AML-193 (cell line): ENCODE measurements around the gene ALX4.

Experiments used
- DNase-seq, 2 experiments: peaks; one replicate each; lab custom pipeline; 2025; lab: John Stamatoyannopoulos, UW

Gene ALX4

DNA sequence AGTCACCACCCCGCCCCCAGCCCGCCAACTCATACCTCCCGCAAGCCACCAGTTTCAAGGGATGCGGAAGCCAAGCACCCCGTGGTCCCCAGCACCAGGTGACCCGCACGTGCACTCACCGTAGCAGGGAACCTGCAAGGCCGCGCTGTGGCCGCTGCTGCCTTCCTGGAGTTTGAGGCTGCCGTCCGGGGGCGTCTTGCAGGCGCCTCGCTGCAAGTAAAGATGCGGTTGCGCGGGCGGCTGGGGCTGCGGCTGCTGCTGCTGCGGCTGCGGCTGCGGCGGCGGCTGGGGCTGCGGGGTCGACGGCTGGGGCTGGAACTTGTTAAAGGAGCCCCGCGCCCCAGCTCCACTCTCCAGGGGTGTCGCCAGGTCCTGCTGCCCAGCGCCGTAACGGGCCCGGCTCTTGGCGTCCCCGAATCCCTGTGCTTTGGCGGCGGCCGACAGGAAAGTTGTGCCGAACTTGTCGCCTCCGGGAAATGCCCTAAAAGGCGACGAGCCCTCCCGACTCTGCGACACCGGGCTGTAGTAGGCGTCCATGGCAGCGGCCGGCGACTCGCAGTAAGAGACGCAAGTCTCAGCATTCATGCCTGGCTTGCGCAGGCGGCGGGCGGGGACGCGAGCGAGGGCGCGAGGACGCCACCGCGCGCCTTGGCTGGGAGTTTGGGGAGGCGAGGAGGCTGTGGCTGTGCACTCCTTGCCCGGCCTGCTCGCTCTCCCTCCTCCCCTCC is at the start of gene ALX4:
Gene ALX4 (minus strand): TSS at position 662 of the 728 bp plus-strand sequence. CDS start 77 bp downstream, at position 585.
- no peak for DNase-seq

- no peak for DNase-seq
Observed at GRCh38 chr11:44359162-44359561, 49.2 kb upstream of the ALX4 start.

DNA sequence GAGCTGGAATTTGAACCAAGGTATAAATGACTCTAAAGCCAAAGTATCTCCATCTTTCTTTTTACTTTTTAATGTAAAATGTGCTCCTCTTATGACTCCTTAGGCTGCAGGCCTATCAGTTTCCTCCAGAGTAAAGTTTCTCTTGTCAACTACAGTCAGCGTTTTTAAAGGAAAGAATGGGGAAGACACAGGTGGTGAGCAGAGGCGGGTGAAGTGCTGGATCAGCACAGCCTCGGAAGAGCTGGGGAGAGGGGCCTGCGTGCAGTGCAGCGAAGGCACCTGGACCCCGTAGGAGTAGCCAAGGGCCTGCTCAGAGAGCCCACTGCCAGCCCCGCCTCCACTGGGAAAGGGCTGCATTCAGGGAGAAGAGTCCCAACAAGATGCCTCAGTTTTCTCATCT is 48.8 kb upstream of the ALX4 start:
- DNase-seq = no peak

DNA sequence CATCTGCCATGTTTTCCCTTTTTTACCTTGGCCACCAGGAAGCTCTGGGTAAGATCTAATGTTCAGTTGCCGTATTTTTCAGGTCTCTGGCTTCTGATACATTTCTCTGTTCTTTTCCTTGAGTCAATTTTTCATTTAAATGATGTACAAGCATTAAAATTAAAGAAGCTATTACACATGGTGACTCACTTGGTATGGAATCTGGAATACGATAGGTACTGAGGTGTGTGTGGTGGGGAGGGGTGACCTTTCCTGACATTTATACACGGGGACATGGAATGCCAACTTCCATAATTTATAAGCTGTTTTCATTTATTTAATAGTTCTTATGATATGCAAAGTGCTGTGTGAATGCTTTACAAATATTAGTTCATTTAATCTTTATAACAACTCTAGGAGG is 47.8 kb upstream of the ALX4 start:
- no peak for DNase-seq

DNA sequence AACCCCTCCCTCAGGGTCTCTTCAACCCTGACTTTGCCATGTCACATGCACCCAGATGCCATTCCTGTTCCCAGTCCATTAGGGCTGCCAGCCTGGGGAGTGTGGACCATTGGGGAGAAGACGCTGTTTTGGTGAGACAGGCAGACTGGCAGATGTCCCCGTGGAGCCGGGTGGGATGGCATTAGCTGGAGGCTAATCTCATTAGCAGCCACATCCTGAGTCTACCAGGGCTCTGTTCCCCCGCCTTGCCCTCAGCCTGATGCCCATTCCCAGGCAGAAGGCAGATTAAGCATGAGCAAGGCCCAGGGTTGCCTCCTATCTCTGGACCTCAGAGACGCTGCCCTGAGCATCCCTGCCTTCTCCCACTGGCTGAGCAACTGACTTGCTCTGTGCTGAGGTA is 46.4 kb upstream of the ALX4 start:
- no peak for DNase-seq

- no peak for DNase-seq
Observed at GRCh38 chr11:44351898-44352498, 42.1 kb upstream of the ALX4 start.

DNA sequence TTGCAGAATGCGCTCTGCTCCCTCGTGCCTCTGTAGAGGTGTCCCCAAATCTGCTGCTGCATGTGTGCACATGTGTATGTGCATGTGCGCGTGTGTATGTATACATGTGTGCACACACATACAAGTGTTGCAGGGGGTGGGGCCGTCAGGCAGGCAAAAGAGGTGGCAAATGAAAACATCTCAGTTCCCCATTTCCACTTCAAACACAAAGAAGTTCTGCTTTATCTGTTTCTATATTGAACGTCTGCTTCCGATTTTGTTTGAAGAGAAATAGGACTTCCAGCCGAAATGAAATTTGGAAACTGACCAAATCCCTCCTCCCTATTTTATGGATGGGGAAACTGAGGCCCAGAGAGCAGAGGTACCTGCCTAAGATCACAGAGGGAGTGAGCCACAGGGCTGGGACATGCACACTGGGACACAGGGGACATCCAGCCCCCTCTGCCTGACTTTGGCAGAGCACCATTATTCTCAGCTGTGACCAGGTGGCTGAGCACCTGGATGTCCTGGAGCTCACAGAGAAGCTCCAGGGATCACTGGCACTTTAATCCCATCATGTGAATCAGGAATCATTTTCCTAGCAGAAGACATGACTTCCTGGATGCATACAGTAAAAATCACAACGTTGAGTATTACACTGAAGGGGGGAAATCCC is 41.2 kb upstream of the ALX4 start:
- DNase-seq = no peak

DNA sequence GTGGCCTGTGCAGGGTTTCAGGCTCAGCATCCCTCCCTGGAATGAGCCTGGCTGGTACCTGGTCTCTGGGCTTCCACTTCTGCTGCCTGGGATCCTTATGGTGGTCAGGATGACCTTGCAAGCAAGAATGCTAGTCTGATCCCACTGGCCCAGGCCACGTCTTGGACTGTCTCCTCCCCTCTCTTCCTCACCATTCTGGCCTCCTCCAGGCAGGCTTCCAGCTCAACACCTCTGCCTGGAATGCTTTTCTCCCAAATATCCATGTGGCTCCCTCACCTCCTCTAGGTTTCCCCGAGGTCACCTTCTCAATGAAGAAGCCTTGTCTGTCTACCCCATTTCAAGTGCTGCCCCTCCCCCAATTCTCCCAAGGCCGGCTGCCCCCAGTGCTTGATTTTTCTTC is 39.4 kb upstream of the ALX4 start:
- DNase-seq = no peak

- DNase-seq = no peak
Observed at GRCh38 chr11:44348721-44349120, 38.8 kb upstream of the ALX4 start.

- no peak for DNase-seq
Observed at GRCh38 chr11:44348114-44348513, 38.2 kb upstream of the ALX4 start.

DNA sequence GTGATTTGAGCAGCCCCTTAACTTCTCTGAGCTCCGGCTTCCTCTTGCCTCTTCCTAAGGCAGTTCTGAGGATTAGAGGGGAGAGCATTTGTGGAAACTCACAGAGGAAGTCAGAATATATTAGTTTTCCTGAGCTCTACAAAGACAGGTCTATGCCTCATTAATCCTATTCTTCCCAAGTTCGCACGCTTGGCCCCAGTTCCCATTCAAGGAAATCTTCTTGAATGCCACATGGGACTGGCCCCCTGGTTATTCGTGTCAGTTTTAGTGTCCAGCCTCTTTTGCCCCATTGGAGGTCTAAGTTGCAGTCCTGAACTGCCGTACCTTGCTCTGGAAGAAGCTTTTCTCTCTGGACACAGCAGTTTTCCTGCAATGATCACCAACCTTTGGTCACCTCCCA is 37.6 kb upstream of the ALX4 start:
- DNase-seq = no peak

- no peak for DNase-seq
Observed at GRCh38 chr11:44346983-44347382, 37.0 kb upstream of the ALX4 start.

DNA sequence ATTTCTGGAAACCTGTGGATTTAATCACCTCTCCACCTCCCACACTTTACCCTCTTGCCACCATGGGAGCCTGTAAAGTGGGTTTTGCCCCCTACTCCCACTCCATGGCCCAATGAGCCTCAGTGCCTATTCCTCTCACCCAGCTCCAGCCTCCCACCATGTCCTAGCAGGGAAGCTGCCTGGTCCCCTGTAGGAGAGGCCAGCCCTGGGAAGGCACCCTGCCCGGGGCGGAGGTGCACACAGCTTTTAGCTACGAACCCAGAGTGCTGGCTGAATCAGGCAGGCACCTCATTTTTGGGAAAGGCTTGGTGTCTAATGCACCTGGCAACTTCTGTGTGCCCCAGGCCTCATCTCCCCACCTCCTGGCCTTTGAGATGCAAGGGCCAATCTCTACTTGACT is 35.8 kb upstream of the ALX4 start:
- no peak for DNase-seq

GRCh38 chr11:44344921-44345320 is 35.0 kb upstream of the ALX4 start:
- DNase-seq = no peak

DNA sequence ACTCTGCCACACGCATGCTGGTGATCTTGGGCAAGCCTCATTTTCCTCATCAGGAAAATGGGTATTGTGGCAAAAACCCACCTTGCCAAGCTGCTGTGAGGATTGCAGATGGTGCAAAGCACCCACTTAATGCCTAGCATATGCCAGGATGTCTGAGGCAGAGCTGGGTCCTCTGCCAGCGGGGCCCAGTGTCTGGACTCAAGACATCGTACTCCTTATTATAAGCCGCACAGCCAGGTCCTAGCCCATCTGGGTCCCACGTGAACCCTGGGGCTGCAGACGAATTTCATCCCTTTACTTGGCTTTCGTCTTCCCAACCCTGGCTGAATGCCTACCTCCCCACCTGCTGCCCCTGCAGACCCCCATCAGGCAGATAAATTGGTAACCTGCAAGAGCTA is 34.5 kb upstream of the ALX4 start:
- no peak for DNase-seq

GRCh38 chr11:44343778-44344422 is 34.0 kb upstream of the ALX4 start:
- no peak for DNase-seq

DNA sequence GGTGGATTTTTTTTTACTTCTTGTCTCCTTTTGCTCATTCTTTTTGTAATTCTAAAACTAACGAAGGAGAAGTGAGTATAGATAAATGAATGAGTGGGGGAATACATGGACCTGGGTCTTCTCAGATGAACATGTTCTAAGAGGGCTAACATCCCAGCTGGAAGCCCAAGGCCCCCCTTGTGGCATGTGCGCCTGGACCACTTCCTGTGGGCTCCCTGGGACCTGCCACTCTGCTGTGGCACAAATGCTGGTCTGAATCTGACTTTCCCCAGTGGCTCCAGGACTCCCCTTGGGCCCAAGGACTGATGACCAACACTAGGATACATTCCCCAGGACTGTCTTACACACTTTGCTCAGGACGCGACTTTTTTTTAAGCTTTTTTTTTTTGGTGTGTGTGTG is 32.7 kb upstream of the ALX4 start:
- no peak for DNase-seq

- no peak for DNase-seq
Observed at GRCh38 chr11:44340656-44341055, 30.7 kb upstream of the ALX4 start.

- DNase-seq = no peak
Observed at GRCh38 chr11:44339530-44339883, 29.6 kb upstream of the ALX4 start.

GRCh38 chr11:44338698-44339529 is 29.0 kb upstream of the ALX4 start:
- DNase-seq = no peak

DNA sequence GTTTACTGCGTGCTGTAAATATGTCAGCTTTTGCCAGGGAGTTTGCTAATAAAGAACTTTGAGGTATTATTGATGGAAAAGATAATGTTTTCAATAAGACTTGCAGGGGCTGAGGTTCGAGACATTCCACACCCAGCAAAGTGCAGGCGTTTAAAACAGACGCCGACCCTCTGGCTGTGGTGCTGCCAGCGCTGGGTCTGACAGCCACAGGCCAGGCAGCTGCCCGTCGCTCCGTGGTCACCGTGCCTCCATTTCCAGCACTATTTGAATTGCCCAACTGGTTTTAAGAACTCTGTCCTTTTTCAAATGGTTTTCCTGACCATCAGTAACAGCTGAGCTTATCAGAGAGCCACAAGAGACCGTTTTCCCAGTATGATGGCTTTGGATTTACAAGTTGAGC is 28.1 kb upstream of the ALX4 start:
- DNase-seq = no peak

- DNase-seq = no peak
Observed at GRCh38 chr11:44335919-44336318, 26.0 kb upstream of the ALX4 start.
